H1 (cell line): ENCODE measurements around the gene LAYN.

Experiments
- HDAC6 ChIP-seq: IDR thresholded peaks from one replicate; pipeline ENCODE4 v1.7.1; 2012; ENCODE audit warnings: low read depth, mild to moderate bottlenecking, inconsistent platforms, low read length, moderate library complexity
- JUND ChIP-seq: IDR thresholded peaks from 2 replicates; pipeline ENCODE4 v1.6.1; 2011; ENCODE audit warnings: mild to moderate bottlenecking, improper control_type of control experiment, low read length

GRCh38 chr11:111538407-111539114 lies 2.0 kb upstream of the LAYN start:
- TF ChIP-seq JUND, result no peak
- no peak for TF ChIP-seq HDAC6
